ENCODE data around the gene ISM2. TPM values are rescaled to one million over a fixed set of nuclear protein-coding genes. Genes with fewer than 3 reads are reported as not detected.

ISM2 gene
- total and polyA plus RNA-seq, 2 of the 8 experiments (the other 6 are each of a cell fraction or from before 2014, with no cell fraction given), result 0.52 to 0.79 TPM

DNA sequence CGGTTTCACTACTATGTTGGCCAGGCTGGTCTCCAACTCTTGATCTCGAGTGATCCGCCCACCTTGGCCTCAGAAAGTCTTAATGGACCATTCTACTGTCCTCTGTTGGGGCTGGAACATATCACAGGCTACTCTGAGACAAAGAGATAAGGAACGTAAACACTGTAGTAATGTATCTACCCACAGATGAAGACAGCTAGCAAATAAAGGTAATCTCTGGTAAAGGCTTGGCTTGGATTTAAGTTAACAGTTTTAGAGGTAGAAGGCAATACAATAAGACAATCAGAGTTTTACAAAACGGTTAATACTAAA lies 44.6 kb upstream of the ISM2 start:
- Histone ChIP-seq H3K9ac (replicated peaks in 1 of 4; ENCODE audit: extremely low read depth in 1 of 4, low read depth in 3 of 4, low read length in 3 of 4) (no peak overlapping the region), H3K4me3 (ENCODE audit: extremely low read depth in 1 of 4, insufficient read depth in 2 of 4, low read depth in 3 of 4, low read length in 4 of 4) (no peak overlapping the region), H2BK5ac (ENCODE audit: low read depth, low read length) (no peak overlapping the region), H3K14ac (ENCODE audit: insufficient read length) (no peak overlapping the region), H3K23me2 (ENCODE audit: low read depth, low read length) (no peaks in the 10 kb centered on the region; the same call in 1 of the 2 replicates), H3K4me2 (ENCODE audit: insufficient read depth in 1 of 2, low read depth in 2 of 2, low read length in 2 of 2) (no peak overlapping the region), H2BK20ac (ENCODE audit: low read length) (no peak overlapping the region), H2BK15ac (ENCODE audit: low read length) (no peak overlapping the region), H3K9me3 (ENCODE audit: insufficient read depth in 2 of 2, low read depth in 1 of 2, low read length in 1 of 2) (no peaks in the 10 kb centered on the region), H3K79me2 (ENCODE audit: control insufficient read depth in 1 of 2, insufficient read depth in 2 of 2, low read length in 2 of 2) (no peaks in the 10 kb centered on the region), H3K56ac (replicated peaks; ENCODE audit: insufficient read length, low read depth, low read length) (no peak overlapping the region), H2AK5ac (ENCODE audit: low read depth, low read length) (no peak overlapping the region), H2BK12ac (ENCODE audit: low read depth, low read length) (no peak overlapping the region), H3K18ac (ENCODE audit: extremely low read depth, low read length) (no peak overlapping the region), H3K4ac (replicated peaks; ENCODE audit: insufficient read length, low read depth, low read length) (no peak overlapping the region), H2AFZ (ENCODE audit: low read length) (no peak overlapping the region), H3K79me1 (ENCODE audit: low read depth, low read length) (no peaks in the 10 kb centered on the region), H3K36me3 (ENCODE audit: control insufficient read depth in 2 of 4, insufficient read depth in 4 of 4, low read length in 3 of 4) (peaks cover 0 to 6% (median under 1%) of the 10 kb centered on the region in 4 experiments; a peak in 3 of 8 replicates), H4K8ac (ENCODE audit: extremely low read depth, insufficient read depth, low read length) (no peak overlapping the region), H4K5ac (ENCODE audit: insufficient read length, low read depth, low read length) (no peak overlapping the region), H2BK120ac (replicated peaks; ENCODE audit: low read depth, low read length) (no peak overlapping the region), H4K20me1 (replicated peaks in 1 of 2; ENCODE audit: control insufficient read depth in 1 of 2, insufficient read depth in 2 of 2, low read length in 2 of 2) (no peaks in the 10 kb centered on the region), H3K4me1 (replicated peaks in 1 of 4; ENCODE audit: control insufficient read depth in 3 of 4, insufficient read depth in 4 of 4, low read length in 3 of 4) (no peaks in the 10 kb centered on the region), H4K91ac (replicated peaks; ENCODE audit: insufficient read length, low read length) (no peak overlapping the region), H3K23ac (ENCODE audit: insufficient read length) (no peak overlapping the region), H3K27me3 (replicated peaks in 1 of 4; ENCODE audit: control insufficient read depth in 3 of 4, extremely low read depth in 1 of 4, insufficient read depth in 3 of 4, low read length in 3 of 4) (no peaks in the 10 kb centered on the region), H3K27ac (ENCODE audit: low read depth, low read length) (no peak overlapping the region)
- CTCF ChIA-PET (ENCODE audit: partially characterized antibody), result interaction anchor here (1.1 to 1.9 kb wide), 3 partner anchors 8 to 84 kb away, joined by 3 to 9 read pairs (median 8); no protein-coding TSS in a partner anchor
- POLR2A ChIA-PET (ENCODE audit: partially characterized antibody), result interaction anchor here (1.1 to 1.2 kb wide), 2 partner anchors 11 to 84 kb away, joined by 3 read pairs; no protein-coding TSS in a partner anchor
- WGBS, 2 experiments (ENCODE audit: extremely low coverage in 1 of 2, insufficient coverage in 1 of 2, insufficient read length in 1 of 2, insufficient replicate concordance in 2 of 2, low coverage in 1 of 2, low lambda C conversion rate in 2 of 2, missing lambda C conversion rate in 1 of 2), result 78% methylated on average over 5 of the region's 5 CpGs; no CpG with 5 or more reads in 1 of the 2 experiments
- DNase-seq (ENCODE audit: low read depth in 1 of 2, low spot score in 2 of 2) (no peak), FAIRE-seq (no peak)
- no peak for TF ChIP-seq ZNF274 (IDR thresholded peaks at IDR 0.05; ENCODE audit: borderline replicate concordance, extremely low read depth, low read length)
- TF ChIP-seq BACH1 (IDR thresholded peaks at IDR 0.05; ENCODE audit: low read length), result no peak
- no peak for TF ChIP-seq HDAC2 (IDR thresholded peaks at IDR 0.05; ENCODE audit: borderline replicate concordance in 1 of 2, low read depth in 2 of 2, low read length in 2 of 2)
- TF ChIP-seq CBX5 (IDR thresholded peaks at IDR 0.05; ENCODE audit: low read depth, low read length), result no peak
- no peak for TF ChIP-seq TBP (IDR thresholded peaks at IDR 0.05; ENCODE audit: low read depth, low read length)
- no peak for TF ChIP-seq GABPA (IDR thresholded peaks at IDR 0.05; ENCODE audit: borderline replicate concordance, insufficient read depth, low read length)
- TF ChIP-seq, protein P1, sequence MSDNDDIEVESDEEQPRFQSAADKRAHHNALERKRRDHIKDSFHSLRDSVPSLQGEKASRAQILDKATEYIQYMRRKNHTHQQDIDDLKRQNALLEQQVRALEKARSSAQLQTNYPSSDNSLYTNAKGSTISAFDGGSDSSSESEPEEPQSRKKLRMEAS (IDR thresholded peaks at IDR 0.05), result no peak
- TF ChIP-seq RXRA (IDR thresholded peaks at IDR 0.05; ENCODE audit: insufficient read depth, low read depth, low read length), result no peak
- no peak for TF ChIP-seq SIN3A (conservative IDR thresholded peaks at IDR 0.05 in 1 of 2, IDR thresholded peaks at IDR 0.05 in 1 of 2; ENCODE audit: low read depth in 1 of 2, low read length in 2 of 2)
- TF ChIP-seq YY1 (IDR thresholded peaks at IDR 0.05; ENCODE audit: low read depth, low read length), result no peak
- TF ChIP-seq PHF8 (conservative IDR thresholded peaks at IDR 0.05; ENCODE audit: low read depth, low read length), result no peak
- no peak for TF ChIP-seq SUZ12 (IDR thresholded peaks at IDR 0.05; ENCODE audit: low read length)
- TF ChIP-seq RBBP5 (IDR thresholded peaks at IDR 0.05; ENCODE audit: borderline replicate concordance, low read depth, low read length), result no peak

Data from H1 (cell line).